AG09309 (cell line): ENCODE data around the gene OR51S1.

Source experiments
- DNase-seq: peaks from one replicate; pipeline ENCODE4 v3.0.0-alpha.2; 2010; ENCODE audit warnings: low read depth
- H3K4me3 ChIP-seq: 2 replicates; pipeline ENCODE4 v1.5.1; 2011; ENCODE audit warnings: mild to moderate bottlenecking, low read depth, low read length, moderate library complexity; ENCODE audit not compliant: control insufficient read depth
- TF ChIP-seq, protein P1 (sequence below): IDR thresholded peaks from 2 replicates; pipeline ENCODE4 v1.5.1; 2011; ENCODE audit warnings: mild to moderate bottlenecking, low read depth, low read length, inconsistent platforms; ENCODE audit not compliant: insufficient read depth, control insufficient read depth; ENCODE audit errors: missing control alignments

OR51S1 gene, protein sequence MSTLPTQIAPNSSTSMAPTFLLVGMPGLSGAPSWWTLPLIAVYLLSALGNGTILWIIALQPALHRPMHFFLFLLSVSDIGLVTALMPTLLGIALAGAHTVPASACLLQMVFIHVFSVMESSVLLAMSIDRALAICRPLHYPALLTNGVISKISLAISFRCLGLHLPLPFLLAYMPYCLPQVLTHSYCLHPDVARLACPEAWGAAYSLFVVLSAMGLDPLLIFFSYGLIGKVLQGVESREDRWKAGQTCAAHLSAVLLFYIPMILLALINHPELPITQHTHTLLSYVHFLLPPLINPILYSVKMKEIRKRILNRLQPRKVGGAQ

DNA sequence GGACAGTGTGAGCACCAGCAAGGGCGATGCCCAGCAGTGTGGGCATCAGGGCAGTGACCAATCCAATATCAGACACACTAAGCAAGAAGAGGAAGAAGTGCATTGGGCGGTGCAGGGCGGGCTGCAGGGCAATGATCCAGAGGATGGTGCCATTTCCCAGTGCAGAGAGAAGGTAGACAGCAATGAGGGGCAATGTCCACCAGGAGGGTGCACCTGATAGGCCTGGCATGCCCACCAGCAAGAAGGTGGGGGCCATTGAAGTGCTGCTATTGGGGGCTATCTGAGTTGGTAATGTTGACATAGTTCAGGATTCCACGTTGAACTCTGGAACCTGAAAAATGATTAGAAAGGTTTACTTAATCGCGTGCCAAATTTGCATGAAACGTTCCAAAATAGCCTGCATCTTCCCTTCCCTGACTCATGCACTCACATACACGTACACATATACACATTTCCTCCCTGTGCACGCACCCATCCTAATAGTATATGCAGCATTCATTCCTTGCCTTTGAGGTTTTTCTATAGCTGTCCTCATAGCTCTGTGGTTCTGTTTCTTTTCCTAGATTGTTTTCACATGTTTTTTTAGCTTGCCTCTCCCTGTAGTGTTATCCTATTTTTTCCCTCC is at the start of gene OR51S1:
OR51S1 (minus strand) TSS at position 301 of the 625 bp plus-strand sequence; CDS start at position 301, 0 bp downstream.
- DNase-seq: no peak
- TF ChIP-seq, protein P1, sequence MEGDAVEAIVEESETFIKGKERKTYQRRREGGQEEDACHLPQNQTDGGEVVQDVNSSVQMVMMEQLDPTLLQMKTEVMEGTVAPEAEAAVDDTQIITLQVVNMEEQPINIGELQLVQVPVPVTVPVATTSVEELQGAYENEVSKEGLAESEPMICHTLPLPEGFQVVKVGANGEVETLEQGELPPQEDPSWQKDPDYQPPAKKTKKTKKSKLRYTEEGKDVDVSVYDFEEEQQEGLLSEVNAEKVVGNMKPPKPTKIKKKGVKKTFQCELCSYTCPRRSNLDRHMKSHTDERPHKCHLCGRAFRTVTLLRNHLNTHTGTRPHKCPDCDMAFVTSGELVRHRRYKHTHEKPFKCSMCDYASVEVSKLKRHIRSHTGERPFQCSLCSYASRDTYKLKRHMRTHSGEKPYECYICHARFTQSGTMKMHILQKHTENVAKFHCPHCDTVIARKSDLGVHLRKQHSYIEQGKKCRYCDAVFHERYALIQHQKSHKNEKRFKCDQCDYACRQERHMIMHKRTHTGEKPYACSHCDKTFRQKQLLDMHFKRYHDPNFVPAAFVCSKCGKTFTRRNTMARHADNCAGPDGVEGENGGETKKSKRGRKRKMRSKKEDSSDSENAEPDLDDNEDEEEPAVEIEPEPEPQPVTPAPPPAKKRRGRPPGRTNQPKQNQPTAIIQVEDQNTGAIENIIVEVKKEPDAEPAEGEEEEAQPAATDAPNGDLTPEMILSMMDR: no peak
- no peak within 1 kb of the TSS for H3K4me3 ChIP-seq

DNA sequence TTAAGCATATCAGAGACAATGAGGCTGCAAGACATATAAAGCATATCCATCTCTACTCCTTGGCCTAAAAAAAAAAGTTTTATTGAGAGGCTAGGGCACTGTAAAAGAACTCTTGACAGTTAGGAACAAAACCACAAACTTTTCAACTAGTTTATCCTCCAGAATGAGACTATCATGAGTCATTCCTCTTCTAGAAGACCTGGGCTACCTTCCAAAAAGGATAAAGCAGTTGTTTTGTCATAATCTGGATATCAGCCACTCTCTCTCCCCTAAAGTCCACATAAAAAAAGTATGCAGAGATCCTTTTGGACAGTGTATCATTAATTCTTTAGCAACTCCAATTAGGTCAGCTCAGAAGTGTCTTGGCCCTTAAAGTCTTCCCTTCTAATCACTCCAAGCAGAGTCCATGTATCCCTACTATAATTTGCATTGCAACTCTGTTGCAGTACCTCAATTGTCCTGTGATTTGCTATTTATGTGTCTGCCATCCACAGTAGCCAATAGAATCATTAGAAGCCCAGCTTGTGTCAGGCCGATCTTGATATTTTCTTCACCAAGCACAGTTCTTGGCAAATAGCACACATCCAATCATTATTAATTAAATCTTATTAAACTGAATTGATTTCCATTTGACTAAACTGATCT is 43.1 kb upstream of the OR51S1 start:
- DNase-seq: no peak
- TF ChIP-seq, protein P1: no peak
- no peak overlapping the region for H3K4me3 ChIP-seq

DNA sequence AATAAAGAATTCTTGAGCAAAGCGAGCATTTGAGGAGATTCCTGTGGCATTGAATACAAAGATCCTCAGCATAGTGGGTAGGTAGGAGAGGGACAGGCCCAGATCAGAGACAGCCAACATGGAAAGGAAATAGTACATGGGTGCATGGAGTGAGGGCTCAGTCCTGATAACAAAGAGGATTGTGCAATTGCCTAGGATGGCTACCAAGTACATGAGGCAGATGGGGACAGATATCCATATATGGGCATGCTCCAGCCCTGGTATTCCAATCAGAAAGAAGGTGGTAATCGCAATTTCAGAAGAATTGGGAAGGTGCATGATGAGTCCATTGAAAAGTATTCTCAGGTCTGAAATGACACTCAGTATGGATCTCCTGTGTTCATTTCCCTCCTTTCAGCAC is 41.3 kb upstream of the OR51S1 start:
- DNase-seq: no peak
- TF ChIP-seq, protein P1: no peak
- no peak overlapping the region for H3K4me3 ChIP-seq

DNA sequence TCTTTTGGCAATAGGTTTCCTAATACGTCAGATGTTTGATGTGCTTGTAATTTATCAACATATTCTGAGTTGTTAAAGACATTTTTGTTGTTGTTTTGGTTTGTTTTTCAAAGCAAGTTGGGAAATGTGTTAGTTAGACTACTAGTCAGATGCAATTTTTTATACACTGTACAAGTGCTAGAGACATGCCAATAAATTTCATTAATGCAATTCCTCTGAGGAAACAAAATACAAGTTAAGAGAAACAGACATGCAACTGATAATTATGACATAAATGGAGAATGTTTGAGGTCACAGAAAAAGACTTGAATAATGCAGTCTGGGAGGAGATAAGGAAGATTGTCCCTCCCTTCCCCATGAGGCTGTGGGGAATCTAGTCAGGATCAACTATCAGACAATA is 38.6 kb upstream of the OR51S1 start:
- TF ChIP-seq, protein P1: no peak
- H3K4me3 ChIP-seq: no peak overlapping the region
- no peak for DNase-seq

DNA sequence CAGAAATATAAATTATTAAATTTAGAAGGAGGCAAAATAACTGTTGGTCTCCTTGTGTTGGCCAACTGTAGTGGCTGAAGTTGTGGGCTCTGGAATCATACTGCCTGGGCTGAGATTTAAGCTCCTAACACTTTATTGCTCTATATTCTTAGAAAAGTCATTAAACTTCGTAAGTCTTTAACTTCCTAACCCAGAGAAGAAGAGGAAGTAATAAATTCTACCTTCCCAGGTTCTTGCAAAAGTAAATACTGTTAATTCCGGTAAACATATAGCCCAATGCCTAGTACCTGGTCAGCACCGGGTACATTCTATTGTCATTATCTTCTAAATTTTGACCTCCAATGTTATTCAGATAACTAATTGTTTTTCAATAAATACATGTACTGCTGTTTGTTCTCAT is 37.2 kb upstream of the OR51S1 start:
- no peak for DNase-seq
- TF ChIP-seq, protein P1: no peak
- H3K4me3 ChIP-seq: no peak overlapping the region

DNA sequence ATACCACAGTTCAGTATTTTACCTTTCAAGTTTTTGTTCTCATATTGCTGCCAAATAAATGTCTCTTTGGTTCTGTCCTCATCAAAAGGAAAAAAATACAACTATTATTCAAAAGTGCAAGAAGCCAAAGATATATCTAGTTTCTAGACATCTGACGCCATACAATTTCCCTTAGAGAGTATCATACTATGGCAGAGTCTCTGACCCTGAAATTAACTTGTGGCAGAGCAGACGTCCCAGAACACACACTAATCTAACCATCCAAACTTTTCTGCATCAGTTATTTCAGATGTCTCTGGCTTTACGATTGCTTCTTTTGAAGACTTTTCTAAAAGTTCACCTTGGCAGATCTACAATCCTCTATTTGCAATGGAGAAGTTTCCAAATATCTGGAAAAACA is 35.4 kb upstream of the OR51S1 start:
- H3K4me3 ChIP-seq: no peak overlapping the region
- no peak for DNase-seq
- TF ChIP-seq, protein P1: no peak
